H1 (cell line): ENCODE results near the gene CCNL2. TPM values are rescaled to one million over a fixed set of nuclear protein-coding genes. Genes with fewer than 3 reads are reported as not detected.

Source experiments
- CTCF ChIA-PET: fragments of 300-600 bp; sonication (Branson Sonifier 250); formaldehyde crosslinking; loops from one replicate; lab custom pipeline; 2021; ENCODE audit not compliant: partially characterized antibody; lab: Charles Lee
- POLR2A ChIA-PET: fragments of 300-600 bp; sonication (Branson Sonifier 250); formaldehyde crosslinking; loops from one replicate; lab custom pipeline; 2021; ENCODE audit warnings: inconsistent platforms; ENCODE audit not compliant: partially characterized antibody; lab: Charles Lee
- DNase-seq, 2 experiments: peaks; one replicate each; pipeline versions ENCODE4 v3.0.0 to v3.0.0-alpha.2; 2010 to 2022; ENCODE audit warnings: low spot score in 2 of 2, low read depth in 1 of 2, mixed read lengths in 1 of 2
- FAIRE-seq: peaks from 2 replicates; lab custom pipeline; 2011; peaks lifted over from hg19 to GRCh38; lab: Jason Lieb, UNC
- H2AFZ ChIP-seq: 2 replicates; pipeline ENCODE4 v1.8.1; 2012; ENCODE audit warnings: low read length, inconsistent platforms
- H2AK5ac ChIP-seq: 2 replicates; pipeline ENCODE4 v1.6.1; 2013; ENCODE audit warnings: low read depth, low read length
- H2BK120ac ChIP-seq: replicated peaks from 2 replicates; pipeline ENCODE3; 2013; ENCODE audit warnings: low read depth, low read length, inconsistent platforms
- H2BK12ac ChIP-seq: 2 replicates; pipeline ENCODE4 v1.6.1; 2013; ENCODE audit warnings: low read depth, low read length
- H2BK15ac ChIP-seq: 2 replicates; pipeline ENCODE4 v1.6.1; 2013; ENCODE audit warnings: low read length
- H2BK20ac ChIP-seq: 2 replicates; pipeline ENCODE4 v1.6.1; 2013; ENCODE audit warnings: low read length
- H2BK5ac ChIP-seq: 2 replicates; pipeline ENCODE4 v1.6.1; 2013; ENCODE audit warnings: low read depth, low read length
- H3K14ac ChIP-seq: 2 replicates; pipeline ENCODE4 v1.6.1; 2013; ENCODE audit warnings: inconsistent platforms; ENCODE audit not compliant: insufficient read length
- H3K18ac ChIP-seq: 2 replicates; pipeline ENCODE4 v1.6.1; 2013; ENCODE audit warnings: low read length; ENCODE audit errors: extremely low read depth
- H3K23ac ChIP-seq: 2 replicates; pipeline ENCODE4 v1.6.1; 2013; ENCODE audit warnings: inconsistent platforms; ENCODE audit not compliant: insufficient read length
- H3K23me2 ChIP-seq: 2 replicates; pipeline ENCODE4 v1.6.1; 2013; ENCODE audit warnings: low read depth, low read length
- H3K27ac ChIP-seq: 2 replicates; pipeline ENCODE4 v1.6.1; 2011; ENCODE audit warnings: low read depth, low read length, inconsistent platforms
- H3K27me3 ChIP-seq, 4 experiments: replicated peaks in 1 of 4; 1 replicate in 1 of 4; 2 replicates in 3 of 4; pipeline versions ENCODE4 v1.6.1 to v1.8.1; 2011 to 2013; ENCODE audit warnings: low read length in 3 of 4, mild to moderate bottlenecking in 3 of 4, inconsistent platforms in 2 of 4, mixed read lengths in 2 of 4, moderate library complexity in 1 of 4; ENCODE audit not compliant: control insufficient read depth in 3 of 4, insufficient read depth in 3 of 4; ENCODE audit errors: extremely low read depth in 1 of 4
- H3K36me3 ChIP-seq, 4 experiments: 2 replicates each; pipeline versions ENCODE4 v1.6.1 to v1.8.1; 2011 to 2013; ENCODE audit warnings: mild to moderate bottlenecking in 4 of 4, low read length in 3 of 4, moderate library complexity in 2 of 4, control low read depth in 1 of 4, inconsistent platforms in 1 of 4; ENCODE audit not compliant: insufficient read depth in 4 of 4, control insufficient read depth in 2 of 4
- H3K4ac ChIP-seq: replicated peaks from 2 replicates; pipeline ENCODE3; 2013; ENCODE audit warnings: low read length, low read depth, mixed read lengths, inconsistent platforms; ENCODE audit not compliant: insufficient read length
- H3K4me1 ChIP-seq, 4 experiments: replicated peaks in 1 of 4; 1 replicate in 1 of 4; 2 replicates in 3 of 4; pipeline versions ENCODE4 v1.6.1 to v1.8.1; 2011 to 2013; ENCODE audit warnings: low read length in 3 of 4, inconsistent platforms in 2 of 4, mixed read lengths in 1 of 4; ENCODE audit not compliant: insufficient read depth in 4 of 4, control insufficient read depth in 3 of 4
- H3K4me2 ChIP-seq, 2 experiments: 2 replicates each; pipeline versions ENCODE4 v1.6.1 to v1.8.1; 2011 to 2013; ENCODE audit warnings: low read depth in 2 of 2, low read length in 2 of 2, control low read depth in 1 of 2, inconsistent platforms in 1 of 2, mild to moderate bottlenecking in 1 of 2; ENCODE audit not compliant: insufficient read depth in 1 of 2
- H3K4me3 ChIP-seq, 4 experiments: fragments of 200-600, 300-600 bp in 1 of 4; sonication (generic), shearing (Covaris generic), sonication (Bioruptor Twin) in 1 of 4; 2 replicates each; pipeline versions ENCODE4 v1.5.1 to v1.8.1; 2011 to 2016; ENCODE audit warnings: low read length in 4 of 4, low read depth in 3 of 4, control low read depth in 2 of 4, inconsistent platforms in 2 of 4, mild to moderate bottlenecking in 2 of 4, mixed read lengths in 1 of 4, moderate library complexity in 1 of 4; ENCODE audit not compliant: insufficient read depth in 2 of 4; ENCODE audit errors: extremely low read depth in 1 of 4
- H3K56ac ChIP-seq: replicated peaks from 2 replicates; pipeline ENCODE3; 2013; ENCODE audit warnings: low read depth, mild to moderate bottlenecking, mixed read lengths, low read length, inconsistent platforms; ENCODE audit not compliant: insufficient read length
- H3K79me1 ChIP-seq: 2 replicates; pipeline ENCODE4 v1.6.1; 2013; ENCODE audit warnings: low read depth, low read length, control low read depth
- H3K79me2 ChIP-seq, 2 experiments: 2 replicates each; pipeline versions ENCODE4 v1.6.1 to v1.8.1; 2012 to 2013; ENCODE audit warnings: low read length in 2 of 2, mild to moderate bottlenecking in 2 of 2, inconsistent platforms in 1 of 2; ENCODE audit not compliant: insufficient read depth in 2 of 2, control insufficient read depth in 1 of 2
- H3K9ac ChIP-seq, 4 experiments: replicated peaks in 1 of 4; 1 replicate in 1 of 4; 2 replicates in 3 of 4; pipeline versions ENCODE4 v1.6.1 to v1.8.1; 2011 to 2013; ENCODE audit warnings: low read depth in 3 of 4, low read length in 3 of 4, control low read depth in 2 of 4, mild to moderate bottlenecking in 2 of 4, moderate library complexity in 2 of 4, inconsistent platforms in 1 of 4; ENCODE audit errors: extremely low read depth in 1 of 4
- H3K9me3 ChIP-seq, 2 experiments: 2 replicates each; pipeline versions ENCODE4 v1.6.1 to v1.8.1; 2012 to 2013; ENCODE audit warnings: mild to moderate bottlenecking in 2 of 2, moderate library complexity in 2 of 2, control low read depth in 1 of 2, inconsistent platforms in 1 of 2, low read depth in 1 of 2, low read length in 1 of 2, mixed read lengths in 1 of 2; ENCODE audit not compliant: insufficient read depth in 2 of 2
- H4K20me1 ChIP-seq, 2 experiments: replicated peaks in 1 of 2; 2 replicates each; pipeline versions ENCODE3 to v1.8.1; 2011 to 2013; ENCODE audit warnings: inconsistent platforms in 2 of 2, low read length in 2 of 2, mild to moderate bottlenecking in 1 of 2; ENCODE audit not compliant: insufficient read depth in 2 of 2, control insufficient read depth in 1 of 2
- H4K5ac ChIP-seq: 2 replicates; pipeline ENCODE4 v1.6.1; 2013; ENCODE audit warnings: low read length, low read depth, mixed read lengths, inconsistent platforms; ENCODE audit not compliant: insufficient read length
- H4K8ac ChIP-seq: 2 replicates; pipeline ENCODE4 v1.8.0; 2013; ENCODE audit warnings: mild to moderate bottlenecking, moderate library complexity, low read length, inconsistent platforms; ENCODE audit not compliant: insufficient read depth; ENCODE audit errors: extremely low read depth
- H4K91ac ChIP-seq: replicated peaks from 2 replicates; pipeline ENCODE3; 2013; ENCODE audit warnings: low read length, mixed read lengths, inconsistent platforms; ENCODE audit not compliant: insufficient read length
- GTF2F1 ChIP-seq: IDR thresholded peaks from 2 replicates; pipeline ENCODE4 v1.6.1; 2012; ENCODE audit warnings: low read depth, low read length, improper control_type of control experiment, borderline replicate concordance
- RBBP5 ChIP-seq: IDR thresholded peaks from 2 replicates; pipeline ENCODE4 v1.7.1; 2012; ENCODE audit warnings: low read depth, mild to moderate bottlenecking, inconsistent platforms, low read length, moderate library complexity, borderline replicate concordance
- RFX5 ChIP-seq: IDR thresholded peaks from 2 replicates; pipeline ENCODE4 v1.6.1; 2011; ENCODE audit warnings: low read depth, low read length, improper control_type of control experiment, borderline replicate concordance
- WGBS, 2 experiments: shearing (Covaris generic) in 1 of 2; methylation state at CpG; one replicate each; pipeline versions ENCODE4 v1.1.6 to v1.1.7; 2013 to 2015; ENCODE audit warnings: low lambda C conversion rate in 2 of 2, mixed read lengths in 2 of 2, inconsistent platforms in 1 of 2, low coverage in 1 of 2, missing lambda C conversion rate in 1 of 2; ENCODE audit not compliant: insufficient replicate concordance in 2 of 2, insufficient coverage in 1 of 2, insufficient read length in 1 of 2; ENCODE audit errors: extremely low coverage in 1 of 2, missing lambda C conversion rate in 1 of 2; 5-methylcytosine and 5-hydroxymethylcytosine counted together
- polyA plus RNA-seq, 7 experiments: library from polyadenylated mRNA; depleted of rRNA in 3 of 7; stranded (reverse) in 5 of 7; unstranded in 2 of 7; fragments of >200 nt in 5 of 7; fragments of 200-250 nt in 2 of 7; gene quantifications; 1 replicate in 5 of 7; 2 replicates in 1 of 7; 4 replicates in 1 of 7; pipeline versions ENCODE4 v1.2.1 to v1.2.3, GENCODE V29; 2011 to 2013; ENCODE audit warnings: missing spikeins in 2 of 7, mixed read lengths in 2 of 7
- total RNA-seq: library from RNA; stranded (reverse); fragmentation: NEBNext Ultra II Directional; extraction: Animal tissue kit (Norgen Biotek cat#: 25700); gene quantifications from 2 replicates; pipeline ENCODE4 v1.2.1, GENCODE V29; 2021
- TF ChIP-seq, protein P1 (sequence below), 3 experiments: IDR thresholded peaks; 1 replicate in 2 of 3; 2 replicates in 1 of 3; pipeline versions ENCODE4 v1.5.1 to v1.6.1; 2011; ENCODE audit warnings: low read length in 3 of 3, mild to moderate bottlenecking in 3 of 3, inconsistent platforms in 2 of 3, low read depth in 1 of 3, moderate library complexity in 1 of 3; ENCODE audit not compliant: insufficient read depth in 1 of 3; ENCODE audit errors: control extremely low read depth in 1 of 3

The CCNL2 gene
- total and polyA plus RNA-seq, 2 of the 8 experiments (the other 6 are each of a cell fraction or from before 2014, with no cell fraction given) = 79.8 to 120 TPM

DNA sequence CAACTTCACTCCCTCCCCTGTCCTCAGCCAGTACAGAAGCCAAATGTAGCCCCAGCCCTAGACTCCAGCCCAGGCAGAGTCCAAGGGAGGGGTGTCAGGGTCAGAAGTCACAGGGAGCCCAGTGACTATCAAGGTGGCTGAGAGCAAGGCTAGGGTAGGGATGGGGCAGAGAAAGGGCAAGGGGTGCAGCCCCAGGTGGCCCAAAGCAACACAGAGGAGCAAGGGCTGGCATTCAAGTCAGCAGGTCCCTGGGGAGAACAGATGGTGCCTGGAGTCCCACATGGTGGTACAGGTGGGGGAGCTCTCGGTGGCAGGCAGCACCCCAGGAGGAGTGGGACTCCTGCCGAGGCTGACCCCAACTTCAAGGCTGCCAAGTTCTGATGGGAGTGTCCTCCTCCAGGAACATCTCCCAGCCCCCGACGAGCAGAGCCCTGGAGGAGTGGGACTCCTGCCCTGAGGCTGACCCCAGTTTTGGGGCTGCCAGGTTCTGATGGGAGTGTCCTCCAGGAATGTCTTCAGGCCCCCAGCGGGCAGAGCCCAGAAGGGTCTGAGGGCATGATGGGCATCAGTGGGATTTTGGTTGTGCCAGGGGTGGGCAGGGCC lies 46.2 kb downstream of the CCNL2 start:
- peak overlapping the region; percentile 8; the same call in 1 of the 2 replicates for H4K8ac ChIP-seq
- 53% methylated on average over 4 of the region's 5 CpGs; no CpG with 5 or more reads in 1 of the 2 experiments for WGBS, 2 experiments
- POLR2A ChIA-PET = interaction anchor here (0.5 to 5.1 kb wide), 12 partner anchors 9 to 260 kb away, joined by 3 to 80 read pairs (median 4); partner anchors contain the start of gene AURKAIP1
- 0 out of 2 replicates have a peak overlapping the region, but pooled peaks have one; percentile 53 for H2AK5ac ChIP-seq
- H3K56ac ChIP-seq = no peak overlapping the region
- no peak overlapping the region for H3K4ac ChIP-seq
- H2BK20ac ChIP-seq = no peak overlapping the region
- H3K27me3 ChIP-seq = peaks cover 9 to 17% (median 14%) of the 10 kb centered on the region in 4 experiments
- no peak overlapping the region for H3K23ac ChIP-seq
- peak overlapping the region; percentile 4; the same call in 1 of the 2 replicates for H3K18ac ChIP-seq
- FAIRE-seq (no peak), DNase-seq (no peak)
- H3K4me3 ChIP-seq = peak overlapping the region in 1 of 4 experiments; percentile 61; a peak in 2 of 8 replicates
- 0 out of 2 replicates have a peak, but pooled peaks have one; percentile 18 for TF ChIP-seq RBBP5
- TF ChIP-seq, protein P1, sequence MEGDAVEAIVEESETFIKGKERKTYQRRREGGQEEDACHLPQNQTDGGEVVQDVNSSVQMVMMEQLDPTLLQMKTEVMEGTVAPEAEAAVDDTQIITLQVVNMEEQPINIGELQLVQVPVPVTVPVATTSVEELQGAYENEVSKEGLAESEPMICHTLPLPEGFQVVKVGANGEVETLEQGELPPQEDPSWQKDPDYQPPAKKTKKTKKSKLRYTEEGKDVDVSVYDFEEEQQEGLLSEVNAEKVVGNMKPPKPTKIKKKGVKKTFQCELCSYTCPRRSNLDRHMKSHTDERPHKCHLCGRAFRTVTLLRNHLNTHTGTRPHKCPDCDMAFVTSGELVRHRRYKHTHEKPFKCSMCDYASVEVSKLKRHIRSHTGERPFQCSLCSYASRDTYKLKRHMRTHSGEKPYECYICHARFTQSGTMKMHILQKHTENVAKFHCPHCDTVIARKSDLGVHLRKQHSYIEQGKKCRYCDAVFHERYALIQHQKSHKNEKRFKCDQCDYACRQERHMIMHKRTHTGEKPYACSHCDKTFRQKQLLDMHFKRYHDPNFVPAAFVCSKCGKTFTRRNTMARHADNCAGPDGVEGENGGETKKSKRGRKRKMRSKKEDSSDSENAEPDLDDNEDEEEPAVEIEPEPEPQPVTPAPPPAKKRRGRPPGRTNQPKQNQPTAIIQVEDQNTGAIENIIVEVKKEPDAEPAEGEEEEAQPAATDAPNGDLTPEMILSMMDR (IDR thresholded peaks at IDR 0.05; ENCODE audit: control extremely low read depth in 1 of 3, insufficient read depth in 1 of 3, low read depth in 1 of 3, low read length in 3 of 3) = no peak
- no peak for TF ChIP-seq RFX5
- TF ChIP-seq GTF2F1 = no peak
- H3K4me1 ChIP-seq = peaks cover 2 to 43% (median 30%) of the 10 kb centered on the region in 4 experiments
- H3K14ac ChIP-seq = no peak overlapping the region
- no peak overlapping the region for H3K9ac ChIP-seq
- H2BK5ac ChIP-seq = no peak overlapping the region
- H4K20me1 ChIP-seq = peaks cover 0 to 9% of the 10 kb centered on the region in 2 experiments
- H3K27ac ChIP-seq = no peak overlapping the region
- 0 out of 2 replicates have a peak overlapping the region, but pooled peaks have one; percentile 29 for H2BK15ac ChIP-seq
- H2AFZ ChIP-seq = no peak overlapping the region
- H3K79me2 ChIP-seq = peaks cover 0 to 5% of the 10 kb centered on the region in 2 experiments; a peak in 2 of 4 replicates
- peak overlapping the region; percentile 90; the same call in 1 of the 2 replicates for H2BK12ac ChIP-seq
- H4K91ac ChIP-seq = no peak overlapping the region
- peak overlapping the region; percentile 47 for H2BK120ac ChIP-seq
- CTCF ChIA-PET = interaction anchor here (1.3 to 3.4 kb wide), 5 partner anchors 18 to 62 kb away, joined by 6 to 40 read pairs (median 8); partner anchors contain the start of gene AURKAIP1
- H3K79me1 ChIP-seq = no peaks in the 10 kb centered on the region; the same call in 1 of the 2 replicates
- no peaks in the 10 kb centered on the region for H3K9me3 ChIP-seq
- H3K23me2 ChIP-seq = peaks cover 27% of the 10 kb centered on the region; the same call in 1 of the 2 replicates
- H3K4me2 ChIP-seq = peak overlapping the region; percentile 69 to 95; a peak in 3 of 4 replicates
- no peak overlapping the region for H4K5ac ChIP-seq
- no peaks in the 10 kb centered on the region for H3K36me3 ChIP-seq
